Retinal pigment epithelial cell (primary cell): Measurements from ENCODE around the gene ACOXL.

ENCODE experiments used
- DNase-seq: peaks from one replicate; pipeline ENCODE4 v3.0.0-alpha.2; 2010; ENCODE audit warnings: low read depth
- H3K4me3 ChIP-seq: 2 replicates; pipeline ENCODE4 v1.5.1; 2011; ENCODE audit warnings: mild to moderate bottlenecking, low read length, control low read depth, moderate library complexity
- CTCF ChIP-seq: conservative IDR thresholded peaks from 2 replicates; pipeline ENCODE4 v1.5.1; 2011; ENCODE audit warnings: low read depth, low read length, control low read depth, inconsistent platforms

ACOXL gene

GRCh38 chr2:110873597-110874452, 141.5 kb downstream of the ACOXL start:
- DNase-seq: no peak
- no peak overlapping the region for H3K4me3 ChIP-seq
- no peak for TF ChIP-seq CTCF

GRCh38 chr2:110874453-110875383, 142.3 kb downstream of the ACOXL start:
- DNase-seq: no peak
- no peak for TF ChIP-seq CTCF

GRCh38 chr2:110875384-110875725, 143.0 kb downstream of the ACOXL start:
- TF ChIP-seq CTCF: no peak
- H3K4me3 ChIP-seq: no peak overlapping the region

More at GRCh38 chr2:110874453-110875383, 142.3 kb downstream of the ACOXL start:
- no peak overlapping the region for H3K4me3 ChIP-seq

GRCh38 chr2:110876167-110876999, 144.0 kb downstream of the ACOXL start:
- H3K4me3 ChIP-seq: no peak overlapping the region
- no peak for DNase-seq
- peak; percentile 2 for TF ChIP-seq CTCF

More at GRCh38 chr2:110875384-110875725, 143.0 kb downstream of the ACOXL start:
- no peak for DNase-seq

- no peak for TF ChIP-seq CTCF
- DNase-seq: no peak
- no peak overlapping the region for H3K4me3 ChIP-seq
These were observed 144.9 kb downstream of the ACOXL start for GRCh38 chr2:110877031-110877827.

GRCh38 chr2:110878150-110878549, 145.8 kb downstream of the ACOXL start:
- H3K4me3 ChIP-seq: no peak overlapping the region
- DNase-seq: no peak
- no peak for TF ChIP-seq CTCF
